Breast epithelium (tissue), 4 donors: Measurements from ENCODE around the gene CYTIP. TPM values are rescaled to one million over a fixed set of nuclear protein-coding genes. Genes with fewer than 3 reads are reported as not detected.
"Not testable (repeated sequence)": the region's sequence is repeated elsewhere in the genome, so short reads cannot be mapped to it uniquely, and the experiment has no call there.

Experiments used
- DNase-seq, 2 donors: peaks; one replicate each; pipeline ENCODE4 v3.0.0-alpha.2; 2019; ENCODE audit warnings: low spot score in 2 of 2
- H3K27ac ChIP-seq, 2 donors: fragments of 200-600 bp; sonication (generic) in 1 of 2; one replicate each; pipeline ENCODE4 v1.5.1; 2016 to 2019; ENCODE audit warnings: mild to moderate bottlenecking in 1 of 2
- H3K27me3 ChIP-seq, 2 donors: fragments of 200-600 bp; sonication (generic) in 1 of 2; one replicate each; pipeline versions ENCODE4 v1.5.1 to v1.6.0; 2017 to 2019; ENCODE audit warnings: control low read depth in 1 of 2, mild to moderate bottlenecking in 1 of 2
- H3K36me3 ChIP-seq: fragments of 200-600 bp; one replicate; pipeline ENCODE4 v1.5.1; 2019
- H3K4me1 ChIP-seq, 2 donors: fragments of 200-600 bp; sonication (generic); one replicate each; pipeline ENCODE4 v1.5.1; 2016 to 2019; ENCODE audit warnings: control low read depth in 1 of 2
- H3K4me3 ChIP-seq, 3 donors: fragments of 200-600 bp; sonication (generic); 1 replicate in 2 of 3; 2 replicates in 1 of 3; pipeline ENCODE4 v1.5.1; 2016 to 2019; ENCODE audit warnings: mild to moderate bottlenecking in 3 of 3, moderate library complexity in 2 of 3
- H3K9me3 ChIP-seq, 2 donors: fragments of 200-600 bp; sonication (generic) in 1 of 2; one replicate each; pipeline ENCODE4 v1.5.1; 2016 to 2019; ENCODE audit warnings: control low read depth in 1 of 2
- CTCF ChIP-seq, 3 donors: fragments of 450-650 bp; IDR thresholded peaks; one replicate each; pipeline ENCODE4 v1.5.1; 2016 to 2017; ENCODE audit warnings: antibody characterized with exemption in 3 of 3, mild to moderate bottlenecking in 3 of 3, moderate library complexity in 3 of 3
- POLR2A ChIP-seq: fragments of 450-650 bp; IDR thresholded peaks from one replicate; pipeline ENCODE4 v1.6.1; 2016; ENCODE audit warnings: antibody characterized with exemption, mild to moderate bottlenecking, moderate library complexity
- POLR2AphosphoS5 ChIP-seq, 3 donors: sonication (generic); formaldehyde crosslinking; IDR thresholded peaks; one replicate each; pipeline ENCODE4 v1.6.1; 2017; ENCODE audit warnings: antibody characterized with exemption in 3 of 3
- intact Hi-C: fragments of 100-400 bp; cut with DNase I; formaldehyde crosslinking; loops from one replicate; pipeline ENCODE4 v1.15.1; 2023; ENCODE audit warnings: low total_unique reads
- total RNA-seq, 3 donors: library from RNA; depleted of rRNA; stranded (reverse); fragments of >200 nt; gene quantifications; one replicate each; pipeline ENCODE4 v1.1.0, GENCODE V29; 2016

CYTIP gene
- total RNA-seq, 3 donors from 2014 or later, result 11.5 to 18.7 (median 16.8) TPM

GRCh38 chr2:157411624-157412336 lies 32.1 kb downstream of the CYTIP start:
- H3K4me1 ChIP-seq, result no peaks in the 10 kb centered on the region
- H3K4me3 ChIP-seq, result no peak overlapping the region
- H3K36me3 ChIP-seq, result no peaks in the 10 kb centered on the region
- no peak for DNase-seq
- no peaks in the 10 kb centered on the region for H3K9me3 ChIP-seq
- no peaks in the 10 kb centered on the region for H3K27me3 ChIP-seq
- no peak overlapping the region for H3K27ac ChIP-seq
- intact Hi-C loops, result no loop called here
- TF ChIP-seq POLR2A (no peak), CTCF (IDR thresholded peaks at IDR 0.05) (no peak), POLR2AphosphoS5 (IDR thresholded peaks at IDR 0.05) (no peak)

- H3K4me1 ChIP-seq, intact Hi-C loops: not testable (repeated sequence)
These were observed 38.5 kb downstream of the CYTIP start for GRCh38 chr2:157405398-157405797.

GRCh38 chr2:157404363-157404762 lies 39.5 kb downstream of the CYTIP start:
- no peak for TF ChIP-seq CTCF (IDR thresholded peaks at IDR 0.05)
- no peak for TF ChIP-seq POLR2AphosphoS5 (IDR thresholded peaks at IDR 0.05)
- TF ChIP-seq POLR2A, result no peak
- Histone ChIP-seq H3K4me1 (no peaks in the 10 kb centered on the region), H3K9me3 (no peaks in the 10 kb centered on the region), H3K27ac (no peak overlapping the region), H3K4me3 (no peak overlapping the region), H3K36me3 (no peaks in the 10 kb centered on the region), H3K27me3 (no peaks in the 10 kb centered on the region)
- no peak for DNase-seq
- intact Hi-C loops, result no loop called here

More at GRCh38 chr2:157405398-157405797, 38.5 kb downstream of the CYTIP start:
- H3K4me3 ChIP-seq, H3K9me3 ChIP-seq, H3K27ac ChIP-seq, H3K27me3 ChIP-seq, H3K36me3 ChIP-seq, DNase-seq: not testable (repeated sequence)

- H3K27me3 ChIP-seq, result not testable (repeated sequence)
These were observed 40.9 kb downstream of the CYTIP start for GRCh38 chr2:157402801-157403485.

GRCh38 chr2:157395811-157396210 lies 48.1 kb downstream of the CYTIP start:
- Histone ChIP-seq H3K4me3 (no peak overlapping the region), H3K27me3 (no peaks in the 10 kb centered on the region), H3K27ac (no peak overlapping the region), H3K4me1 (no peaks in the 10 kb centered on the region), H3K9me3 (no peaks in the 10 kb centered on the region), H3K36me3 (no peaks in the 10 kb centered on the region)
- DNase-seq, result no peak
- intact Hi-C loops, result no loop called here
- TF ChIP-seq POLR2A, result no peak
- TF ChIP-seq CTCF (IDR thresholded peaks at IDR 0.05), result no peak
- TF ChIP-seq POLR2AphosphoS5 (IDR thresholded peaks at IDR 0.05), result no peak

More at GRCh38 chr2:157402801-157403485, 40.9 kb downstream of the CYTIP start:
- H3K4me1 ChIP-seq, H3K36me3 ChIP-seq, H3K4me3 ChIP-seq, H3K27ac ChIP-seq, intact Hi-C loops, H3K9me3 ChIP-seq, DNase-seq: not testable (repeated sequence)

GRCh38 chr2:157394928-157395327 lies 49.0 kb downstream of the CYTIP start:
- Histone ChIP-seq H3K4me3 (no peak overlapping the region), H3K4me1 (no peaks in the 10 kb centered on the region), H3K27ac (no peak overlapping the region), H3K9me3 (no peaks in the 10 kb centered on the region), H3K27me3 (no peaks in the 10 kb centered on the region), H3K36me3 (no peaks in the 10 kb centered on the region)
- no peak for TF ChIP-seq CTCF (IDR thresholded peaks at IDR 0.05)
- TF ChIP-seq POLR2A, result no peak
- no peak for TF ChIP-seq POLR2AphosphoS5 (IDR thresholded peaks at IDR 0.05)
- intact Hi-C loops, result no loop called here
- DNase-seq, result no peak
